Small intestine (tissue), 7 donors: ENCODE results near the gene PFN2. TPM values are rescaled to one million over a fixed set of nuclear protein-coding genes. Genes with fewer than 3 reads are reported as not detected.

Experiments
- DNase-seq, 2 donors: peaks; one replicate each; pipeline versions ENCODE4 v3.0.0 to v3.0.0-alpha.2; 2013
- FAIRE-seq: peaks from 2 replicates; lab custom pipeline; 2012; peaks lifted over from hg19 to GRCh38; lab: Jason Lieb, UNC
- H3K27ac ChIP-seq, 3 donors: one replicate each; pipeline ENCODE4 v1.5.1; 2013; ENCODE audit warnings: low read length in 2 of 3, mild to moderate bottlenecking in 2 of 3, control low read depth in 1 of 3, inconsistent platforms in 1 of 3, low read depth in 1 of 3, moderate library complexity in 1 of 3
- H3K27me3 ChIP-seq, 3 donors: one replicate each; pipeline ENCODE4 v1.6.1; 2013; ENCODE audit warnings: low read length in 3 of 3, inconsistent platforms in 1 of 3; ENCODE audit not compliant: control insufficient read depth in 3 of 3, insufficient read depth in 3 of 3
- H3K36me3 ChIP-seq, 3 donors: one replicate each; pipeline ENCODE4 v1.6.1; 2013; ENCODE audit warnings: low read length in 3 of 3, inconsistent platforms in 1 of 3, low read depth in 1 of 3, mild to moderate bottlenecking in 1 of 3, moderate library complexity in 1 of 3; ENCODE audit not compliant: control insufficient read depth in 3 of 3, insufficient read depth in 2 of 3
- H3K4me1 ChIP-seq, 3 donors: one replicate each; pipeline ENCODE4 v1.6.1; 2013; ENCODE audit warnings: low read length in 2 of 3, inconsistent platforms in 1 of 3, low read depth in 1 of 3, mild to moderate bottlenecking in 1 of 3, moderate library complexity in 1 of 3; ENCODE audit not compliant: control insufficient read depth in 3 of 3, insufficient read depth in 2 of 3
- H3K4me3 ChIP-seq, 3 donors: one replicate each; pipeline ENCODE4 v1.5.1; 2013; ENCODE audit warnings: low read length in 3 of 3, control low read depth in 1 of 3, inconsistent platforms in 1 of 3, low read depth in 1 of 3, mild to moderate bottlenecking in 1 of 3, moderate library complexity in 1 of 3
- H3K9me3 ChIP-seq, 2 donors: one replicate each; pipeline ENCODE4 v1.6.1; 2013; ENCODE audit warnings: low read depth in 1 of 2, low read length in 1 of 2; ENCODE audit not compliant: control insufficient read depth in 2 of 2, insufficient read depth in 1 of 2
- WGBS, 3 donors: extraction: QIAGEN DNeasy Blood & Tissue Kit; methylation state at CpG; one replicate each; pipeline ENCODE4 v1.1.7; 2013; 5-methylcytosine and 5-hydroxymethylcytosine counted together
- polyA plus RNA-seq, 4 donors: library from polyadenylated mRNA; stranded (reverse) in 3 of 4; unstranded in 1 of 4; fragments of 200-250 nt in 3 of 4; fragments of 120-200 nt in 1 of 4; gene quantifications; one replicate each; pipeline versions ENCODE4 v1.2.1 to v1.2.3, GENCODE V29; 2013
- donor health status: healthy with polysubstance abuse.
- donor health status: control.
- donor health status: control.
- donor health status: Bipolar disorder and iron deficiency.
- donor health status: healthy.

Gene PFN2
- polyA plus RNA-seq, 4 donors: 27.3 to 115 (median 41.3) TPM

- DNase-seq (no peak), FAIRE-seq (no peak)
- Histone ChIP-seq H3K4me3 (no peak overlapping the region), H3K9me3 (no peaks in the 10 kb centered on the region), H3K27ac (no peak overlapping the region), H3K36me3 (peaks cover 0 to 1% (median 0%) of the 10 kb centered on the region in 3 donors), H3K4me1 (peaks cover 0 to 9% (median 0%) of the 10 kb centered on the region in 3 donors), H3K27me3 (no peaks in the 10 kb centered on the region)
Measured at GRCh38 chr3:149965278-149965677, 5.4 kb downstream of the PFN2 start.

DNA sequence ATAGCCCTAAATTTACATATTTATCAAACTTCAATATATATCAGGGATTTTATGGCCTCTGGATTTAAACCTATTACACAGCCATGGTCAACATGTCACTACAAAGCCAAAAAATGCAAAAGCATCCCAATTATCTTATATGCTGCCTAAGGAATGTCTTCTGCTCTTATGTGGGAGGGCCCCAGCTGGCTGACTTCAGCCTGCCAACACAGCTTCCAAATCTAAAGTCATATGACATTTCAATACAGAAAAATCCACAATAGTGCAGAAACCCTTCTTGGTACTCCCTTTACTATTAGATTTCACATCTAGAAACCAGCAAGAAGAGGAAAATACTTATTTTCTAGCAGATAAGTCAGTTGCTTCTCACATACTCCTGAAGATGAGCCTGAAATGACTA, 6.4 kb downstream of the PFN2 start:
- Histone ChIP-seq H3K36me3 (peaks cover 0 to 1% (median 0%) of the 10 kb centered on the region in 3 donors), H3K4me3 (no peak overlapping the region), H3K27ac (no peak overlapping the region), H3K4me1 (peaks cover 0 to 5% (median 0%) of the 10 kb centered on the region in 3 donors), H3K9me3 (no peaks in the 10 kb centered on the region), H3K27me3 (no peaks in the 10 kb centered on the region)
- no peak for FAIRE-seq
- no peak for DNase-seq

DNA sequence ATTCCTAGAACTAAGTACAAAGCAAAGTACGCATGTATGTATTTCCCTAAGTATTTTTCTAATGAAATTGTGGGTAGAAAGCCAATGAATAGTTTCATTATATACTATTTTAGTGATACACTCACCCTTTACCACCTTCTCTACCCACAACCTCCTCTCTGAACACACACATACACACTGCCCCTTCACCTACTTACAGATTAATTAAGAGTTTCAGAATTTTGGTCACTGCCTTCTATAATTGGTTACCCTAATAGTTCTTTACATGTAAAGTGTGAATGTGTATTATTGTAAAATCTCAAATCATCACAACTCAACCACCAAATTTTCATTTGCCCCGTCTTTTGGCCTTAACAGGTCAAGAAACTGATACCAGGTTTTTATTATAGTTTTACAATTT, 7.2 kb downstream of the PFN2 start:
- FAIRE-seq (no peak), DNase-seq (no peak)
- no peaks in the 10 kb centered on the region for H3K9me3 ChIP-seq
- H3K4me1 ChIP-seq: peaks cover 0 to 2% (median 0%) of the 10 kb centered on the region in 3 donors
- H3K27ac ChIP-seq: no peak overlapping the region
- WGBS, 3 donors: 73 to 96% (median 89%) methylated on average over 2 of the region's 2 CpGs
- H3K36me3 ChIP-seq: peaks cover 0 to 1% (median 0%) of the 10 kb centered on the region in 3 donors
- no peaks in the 10 kb centered on the region for H3K27me3 ChIP-seq
- no peak overlapping the region for H3K4me3 ChIP-seq

GRCh38 chr3:149959443-149959842, 11.3 kb downstream of the PFN2 start:
- Histone ChIP-seq H3K4me1 (peaks cover 0 to 12% (median 2%) of the 10 kb centered on the region in 3 donors), H3K4me3 (no peak overlapping the region), H3K27me3 (no peaks in the 10 kb centered on the region), H3K9me3 (no peaks in the 10 kb centered on the region), H3K27ac (no peak overlapping the region), H3K36me3 (no peaks in the 10 kb centered on the region)
- no peak for DNase-seq
- no peak for FAIRE-seq

- 66 to 76% (median 69%) methylated on average over 3 of the region's 3 CpGs for WGBS, 3 donors
- no peaks in the 10 kb centered on the region for H3K27me3 ChIP-seq
- H3K9me3 ChIP-seq: no peaks in the 10 kb centered on the region
- H3K27ac ChIP-seq: no peak overlapping the region
- no peak overlapping the region for H3K4me3 ChIP-seq
- H3K36me3 ChIP-seq: no peaks in the 10 kb centered on the region
- FAIRE-seq (no peak), DNase-seq (peak in 1 of 2 donors; percentile 66)
- H3K4me1 ChIP-seq: peaks cover 0 to 12% (median 2%) of the 10 kb centered on the region in 3 donors
Measured at GRCh38 chr3:149958171-149958796, 12.4 kb downstream of the PFN2 start.

GRCh38 chr3:149957361-149958125, 13.2 kb downstream of the PFN2 start:
- H3K36me3 ChIP-seq: peaks cover 0 to 2% (median 0%) of the 10 kb centered on the region in 3 donors
- H3K9me3 ChIP-seq: no peaks in the 10 kb centered on the region
- DNase-seq (peak; percentile 61 to 78), FAIRE-seq (no peak)
- H3K27ac ChIP-seq: no peak overlapping the region
- no peak overlapping the region for H3K4me3 ChIP-seq
- 67 to 85% (median 82%) methylated on average over 3 of the region's 3 CpGs for WGBS, 3 donors
- peaks cover 0 to 12% (median 2%) of the 10 kb centered on the region in 3 donors for H3K4me1 ChIP-seq
- no peaks in the 10 kb centered on the region for H3K27me3 ChIP-seq

- DNase-seq (no peak), FAIRE-seq (no peak)
- no peak overlapping the region for H3K27ac ChIP-seq
- H3K36me3 ChIP-seq: peaks cover 0 to 7% (median 0%) of the 10 kb centered on the region in 3 donors
- H3K4me1 ChIP-seq: peaks cover 0 to 12% (median 2%) of the 10 kb centered on the region in 3 donors
- no peaks in the 10 kb centered on the region for H3K9me3 ChIP-seq
- H3K27me3 ChIP-seq: no peaks in the 10 kb centered on the region
- WGBS, 3 donors: 87 to 90% (median 90%) methylated on average over 2 of the region's 2 CpGs
- H3K4me3 ChIP-seq: no peak overlapping the region
Measured at GRCh38 chr3:149955449-149955848, 15.2 kb downstream of the PFN2 start.

- H3K4me3 ChIP-seq: no peak overlapping the region
- H3K9me3 ChIP-seq: no peaks in the 10 kb centered on the region
- DNase-seq (no peak), FAIRE-seq (peak; percentile 59)
- H3K4me1 ChIP-seq: peaks cover 0 to 12% (median 2%) of the 10 kb centered on the region in 3 donors
- peaks cover 0 to 9% (median 0%) of the 10 kb centered on the region in 3 donors for H3K36me3 ChIP-seq
- WGBS, 3 donors: 55 to 84% (median 77%) methylated on average over 1 of the region's 1 CpG
- H3K27ac ChIP-seq: no peak overlapping the region
- H3K27me3 ChIP-seq: no peaks in the 10 kb centered on the region
Measured at GRCh38 chr3:149954812-149955211, 15.9 kb downstream of the PFN2 start.
